VCaP (cell line): ENCODE data around the gene RNF182.
"Not testable (repeated sequence)": the region's sequence is repeated elsewhere in the genome, so short reads cannot be mapped to it uniquely, and the experiment has no call there.

Experiments
- H3K27ac ChIP-seq: fragments of 450-650 bp; 2 replicates; pipeline ENCODE4 v1.5.1; 2017
- CTCF ChIP-seq: fragments of 450-650 bp; conservative IDR thresholded peaks from 2 replicates; pipeline ENCODE4 v1.5.1; 2017; ENCODE audit warnings: mild to moderate bottlenecking, moderate library complexity

Gene RNF182

GRCh38 chr6:13929196-13929595 lies 4.4 kb downstream of the RNF182 start:
- no peak overlapping the region for H3K27ac ChIP-seq
- no peak for TF ChIP-seq CTCF

- TF ChIP-seq CTCF, result no peak
Measured at GRCh38 chr6:13931797-13932402, 7.1 kb downstream of the RNF182 start.

GRCh38 chr6:13932785-13933184 lies 8.0 kb downstream of the RNF182 start:
- H3K27ac ChIP-seq, result no peak overlapping the region
- TF ChIP-seq CTCF, result no peak

More at GRCh38 chr6:13931797-13932402, 7.1 kb downstream of the RNF182 start:
- H3K27ac ChIP-seq, result no peak overlapping the region

- no peak for TF ChIP-seq CTCF
- no peak overlapping the region for H3K27ac ChIP-seq
Measured at GRCh38 chr6:13934721-13935120, 10.0 kb downstream of the RNF182 start.

- TF ChIP-seq CTCF, result no peak
- H3K27ac ChIP-seq, result no peak overlapping the region
Measured at GRCh38 chr6:13935190-13935880, 10.6 kb downstream of the RNF182 start.

- not testable (repeated sequence) for H3K27ac ChIP-seq
Measured at GRCh38 chr6:13935881-13936261, 11.1 kb downstream of the RNF182 start.

GRCh38 chr6:13941902-13942301 lies 17.1 kb downstream of the RNF182 start:
- no peak for TF ChIP-seq CTCF
- no peak overlapping the region for H3K27ac ChIP-seq

GRCh38 chr6:13943943-13944342 lies 19.2 kb downstream of the RNF182 start:
- TF ChIP-seq CTCF, result no peak

More at GRCh38 chr6:13943943-13944342, 19.2 kb downstream of the RNF182 start:
- H3K27ac ChIP-seq, result no peak overlapping the region
